SU-DHL-6 (cell line): Measurements from ENCODE around the gene F11R.

Experiments
- H2AFZ ChIP-seq: fragments of 200-600 bp; sonication (generic); 2 replicates; pipeline ENCODE4 v1.6.1; 2014; ENCODE audit warnings: low read depth, mild to moderate bottlenecking, moderate library complexity, mixed read lengths, antibody characterized with exemption, low read length; ENCODE audit not compliant: severe bottlenecking
- H3F3A ChIP-seq: fragments of 200-600 bp; shearing (Covaris generic); 2 replicates; pipeline ENCODE4 v1.6.0; 2016; ENCODE audit warnings: antibody characterized with exemption, mild to moderate bottlenecking; ENCODE audit not compliant: insufficient read depth
- H3K27ac ChIP-seq: fragments of 200-600 bp; sonication (generic); 2 replicates; pipeline ENCODE4 v1.5.1; 2016; ENCODE audit warnings: low read depth, mild to moderate bottlenecking, low read length, moderate library complexity, mixed read lengths
- H3K27me3 ChIP-seq: fragments of 200-600 bp; sonication (generic), shearing (Covaris generic); 2 replicates; pipeline ENCODE4 v1.6.0; 2014; ENCODE audit warnings: mild to moderate bottlenecking, low read length
- H3K36me3 ChIP-seq: fragments of 200-600 bp; sonication (generic); 2 replicates; pipeline ENCODE4 v1.6.1; 2014; ENCODE audit warnings: mild to moderate bottlenecking, low read length, mixed read lengths
- H3K4me2 ChIP-seq: fragments of 300-600, 200-600 bp; shearing (Covaris generic), sonication (generic); 2 replicates; pipeline ENCODE4 v1.6.0; 2014; ENCODE audit warnings: low read length, low read depth, mild to moderate bottlenecking; ENCODE audit not compliant: poor library complexity, severe bottlenecking
- H3K4me3 ChIP-seq: fragments of 200-600 bp; sonication (generic); 2 replicates; pipeline ENCODE4 v1.5.1; 2014; ENCODE audit warnings: antibody characterized with exemption, low read length, mild to moderate bottlenecking, mixed read lengths; ENCODE audit not compliant: insufficient read depth, poor library complexity, severe bottlenecking
- H3K79me2 ChIP-seq: fragments of 200-600 bp; sonication (generic); 2 replicates; pipeline ENCODE4 v1.6.1; 2014; ENCODE audit warnings: mild to moderate bottlenecking, low read length, moderate library complexity; ENCODE audit not compliant: insufficient read depth
- H3K9ac ChIP-seq: fragments of 200-600 bp; sonication (generic); 2 replicates; pipeline ENCODE4 v1.7.0; 2014; ENCODE audit warnings: mild to moderate bottlenecking, low read length
- H3K9me2 ChIP-seq: fragments of 200-600 bp; sonication (generic); replicated peaks from 2 replicates; pipeline ENCODE4 v1.6.1; 2014; ENCODE audit warnings: low read length; ENCODE audit not compliant: insufficient read depth
- H3K9me3 ChIP-seq: fragments of 200-600 bp; sonication (generic); 2 replicates; pipeline ENCODE4 v1.6.1; 2014; ENCODE audit warnings: low read length, mixed read lengths; ENCODE audit not compliant: insufficient read depth
- H4K20me1 ChIP-seq: fragments of 200-600 bp; sonication (generic); 2 replicates; pipeline ENCODE4 v1.6.1; 2014; ENCODE audit warnings: low read depth, mild to moderate bottlenecking, antibody characterized with exemption, low read length, moderate library complexity, mixed read lengths
- CTCF ChIP-seq: fragments of 200-600 bp; sonication (generic); IDR thresholded peaks from one replicate; pipeline ENCODE4 v1.5.1; 2017; ENCODE audit warnings: antibody characterized with exemption, mild to moderate bottlenecking, low read length, moderate library complexity; ENCODE audit not compliant: insufficient read depth, poor library complexity, severe bottlenecking
- EZH2phosphoT487 ChIP-seq: fragments of 200-600 bp; sonication (generic), shearing (Covaris generic); conservative IDR thresholded peaks from 2 replicates; pipeline ENCODE4 v1.6.1; 2018; ENCODE audit warnings: mild to moderate bottlenecking, antibody characterized with exemption, low read length, moderate library complexity, mixed read lengths

The F11R gene

GRCh38 chr1:161039154-161039545 lies 18.2 kb upstream of the F11R start:
- Histone ChIP-seq H4K20me1 (no peaks in the 10 kb centered on the region), H3K4me3 (peak overlapping the region; percentile 58), H3K79me2 (peaks cover 2% of the 10 kb centered on the region), H3F3A (peaks cover 19% of the 10 kb centered on the region), H3K4me2 (peak overlapping the region; percentile 72), H3K27me3 (no peaks in the 10 kb centered on the region), H3K9me2 (no peaks in the 10 kb centered on the region), H2AFZ (no peak overlapping the region), H3K9ac (peak overlapping the region; percentile 66), H3K27ac (peak overlapping the region; percentile 52), H3K9me3 (no peaks in the 10 kb centered on the region), H3K36me3 (peaks cover 7% of the 10 kb centered on the region; the same call in 1 of the 2 replicates)
- TF ChIP-seq CTCF (no peak), EZH2phosphoT487 (no peak)

GRCh38 chr1:161038523-161039153 lies 17.7 kb upstream of the F11R start, which contains the start of gene TSTD1:
TSS of gene TSTD1 (minus strand) at chr1:161038964. CDS start at chr1:161038889, 75 bp downstream.
- peak within 1 kb of the TSS; percentile 72 for H3K4me2 ChIP-seq
- H3K9me3 ChIP-seq = no peaks in the 10 kb centered on the region
- H2AFZ ChIP-seq = no peak within 1 kb of the TSS
- peak within 1 kb of the TSS; percentile 58 for H3K4me3 ChIP-seq
- H3K9ac ChIP-seq = peak within 1 kb of the TSS; percentile 66
- TF ChIP-seq EZH2phosphoT487 (no peak), CTCF (no peak)
- H3K36me3 ChIP-seq = peaks cover 7% of the 10 kb centered on the region; the same call in 1 of the 2 replicates
- H3K27ac ChIP-seq = peak within 1 kb of the TSS; percentile 52
- H3K9me2 ChIP-seq = no peaks in the 10 kb centered on the region
- H3K79me2 ChIP-seq = no peaks in the 10 kb centered on the region; the same call in 1 of the 2 replicates
- H3F3A ChIP-seq = peaks cover 18% of the 10 kb centered on the region
- no peaks in the 10 kb centered on the region for H4K20me1 ChIP-seq
- no peaks in the 10 kb centered on the region for H3K27me3 ChIP-seq

GRCh38 chr1:161037661-161038522 lies 16.9 kb upstream of the F11R start:
- peaks cover 18% of the 10 kb centered on the region for H3F3A ChIP-seq
- H3K27me3 ChIP-seq = no peaks in the 10 kb centered on the region
- H4K20me1 ChIP-seq = no peaks in the 10 kb centered on the region
- no peaks in the 10 kb centered on the region for H3K9me3 ChIP-seq
- peak overlapping the region; percentile 72 for H3K4me2 ChIP-seq
- H3K9me2 ChIP-seq = no peaks in the 10 kb centered on the region
- H3K79me2 ChIP-seq = no peaks in the 10 kb centered on the region; the same call in 1 of the 2 replicates
- peaks cover 7% of the 10 kb centered on the region; the same call in 1 of the 2 replicates for H3K36me3 ChIP-seq
- H3K27ac ChIP-seq = no peak overlapping the region; the same call in 1 of the 2 replicates
- TF ChIP-seq CTCF = no peak
- TF ChIP-seq EZH2phosphoT487 = no peak
- peak overlapping the region; percentile 66 for H3K9ac ChIP-seq
- H3K4me3 ChIP-seq = peak overlapping the region; percentile 58
- H2AFZ ChIP-seq = no peak overlapping the region
